Gastroesophageal sphincter (tissue), 3 donors: ENCODE results near the gene ATP5F1A.

Experiments used
- CTCF ChIP-seq, 4 experiments: fragments of 200-600 bp in 2 of 4; fragments of 450-650 bp in 2 of 4; sonication (generic) in 1 of 4; IDR thresholded peaks; one replicate each; pipeline ENCODE4 v1.5.1; 2017 to 2019; ENCODE audit warnings: antibody characterized with exemption in 4 of 4, mild to moderate bottlenecking in 2 of 4, moderate library complexity in 2 of 4
- EP300 ChIP-seq: sonication (generic); formaldehyde crosslinking; IDR thresholded peaks from one replicate; pipeline ENCODE4 v1.6.1; 2017; ENCODE audit warnings: antibody characterized with exemption, mild to moderate bottlenecking
- POLR2A ChIP-seq, 2 donors: fragments of 450-650 bp; IDR thresholded peaks; one replicate each; pipeline ENCODE4 v1.6.1; 2017; ENCODE audit warnings: antibody characterized with exemption in 2 of 2, mild to moderate bottlenecking in 2 of 2, moderate library complexity in 1 of 2
- POLR2AphosphoS5 ChIP-seq: sonication (generic); formaldehyde crosslinking; IDR thresholded peaks from one replicate; pipeline ENCODE4 v1.6.1; 2017; ENCODE audit warnings: antibody characterized with exemption

GRCh38 chr18:46141199-46141598 lies 43.1 kb upstream of the ATP5F1A start:
- TF ChIP-seq CTCF (IDR thresholded peaks at IDR 0.05) (no peak), EP300 (no peak), POLR2A (IDR thresholded peaks at IDR 0.05) (no peak), POLR2AphosphoS5 (no peak)
